Measurements from ENCODE around the gene OPCML. TPM values are rescaled to one million over a fixed set of nuclear protein-coding genes. Genes with fewer than 3 reads are reported as not detected.

Gene OPCML
- polyA plus RNA-seq, 3 donors = not detected

DNA sequence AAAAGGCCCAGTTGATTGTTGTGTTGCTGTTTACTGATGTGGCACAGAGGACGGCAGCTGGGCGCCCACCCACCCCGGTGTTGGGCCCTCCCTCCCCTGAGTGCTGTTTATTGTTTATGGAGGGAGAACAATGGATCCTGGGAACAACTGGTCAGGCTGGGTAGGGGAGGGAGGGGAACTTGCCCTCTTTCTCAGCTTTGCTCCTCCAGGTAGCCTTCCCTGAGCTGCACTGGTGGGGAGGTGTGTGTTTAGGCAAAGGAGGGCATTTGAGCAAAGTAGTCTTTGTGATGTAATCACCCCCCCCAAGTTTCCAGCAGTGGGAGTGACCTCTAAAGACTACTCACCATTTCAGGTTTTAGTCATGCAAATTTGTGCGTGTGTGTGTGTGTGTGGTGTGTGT lies 1126.6 kb downstream of the OPCML start:
- no peaks in the 10 kb centered on the region for H4K20me1 ChIP-seq (ENCODE audit: insufficient read depth, low read length)

GRCh38 chr11:132402071-132402684 lies 1130.1 kb downstream of the OPCML start:
- H3K27me3 Mint-ChIP-seq (ENCODE audit: low read depth in 3 of 3) = peaks cover 0 to 2% (median 0%) of the 10 kb centered on the region in 3 donors

More for the DNA sequence above, 1126.6 kb downstream of the OPCML start:
- Mint-ChIP-seq H3K36me3 (no peaks in the 10 kb centered on the region), H3K4me3 (no peak overlapping the region), H3K9me3 (peaks cover 0 to 4% (median 1%) of the 10 kb centered on the region in 7 donors), H3K27me3 (ENCODE audit: low read depth in 3 of 3) (peaks cover 0 to 2% (median 0%) of the 10 kb centered on the region in 3 donors), H3K4me1 (no peaks in the 10 kb centered on the region), H3K27ac (no peak overlapping the region)
- WGBS (ENCODE audit: insufficient coverage) = 33% methylated on average over 3 of the region's 4 CpGs
- no peak for TF ChIP-seq CTCF (IDR thresholded peaks at IDR 0.05)
- Histone ChIP-seq H3K27me3 (ENCODE audit: control insufficient read depth in 2 of 2, insufficient read depth in 2 of 2, low read length in 2 of 2) (no peaks in the 10 kb centered on the region), H3K9ac (ENCODE audit: insufficient read depth, low read length, poor library complexity, severe bottlenecking) (no peak overlapping the region), H3K9me3 (replicated peaks in 1 of 2; ENCODE audit: control insufficient read depth in 1 of 2, insufficient read depth in 1 of 2, low read length in 2 of 2) (peaks cover 0 to 3% of the 10 kb centered on the region in 2 donors), H3K79me2 (ENCODE audit: insufficient read depth, low read length) (no peaks in the 10 kb centered on the region), H2AFZ (ENCODE audit: insufficient read depth, low read depth, low read length, poor library complexity, severe bottlenecking) (no peak overlapping the region), H3K4me3 (replicated peaks in 1 of 3; ENCODE audit: low read depth in 2 of 3, low read length in 3 of 3) (no peak overlapping the region), H3K4me1 (ENCODE audit: control insufficient read depth in 1 of 2, insufficient read depth in 2 of 2, low read length in 2 of 2) (no peaks in the 10 kb centered on the region), H3K27ac (ENCODE audit: low read depth in 1 of 2, low read length in 2 of 2) (no peak overlapping the region), H3K4me2 (replicated peaks; ENCODE audit: extremely low read depth, low read length, poor library complexity, severe bottlenecking) (no peak overlapping the region), H3K36me3 (replicated peaks in 1 of 2; ENCODE audit: control insufficient read depth in 1 of 2, insufficient read depth in 2 of 2, low read length in 2 of 2) (no peaks in the 10 kb centered on the region)
- intact Hi-C loops (cut with micrococcal nuclease) = no loop called here
- DNase-seq = no peak

More at GRCh38 chr11:132402071-132402684, 1130.1 kb downstream of the OPCML start:
- Histone ChIP-seq H3K27me3 (ENCODE audit: control insufficient read depth in 2 of 2, insufficient read depth in 2 of 2, low read length in 2 of 2) (no peaks in the 10 kb centered on the region), H3K9me3 (replicated peaks in 1 of 2; ENCODE audit: control insufficient read depth in 1 of 2, insufficient read depth in 1 of 2, low read length in 2 of 2) (peaks cover 0 to 3% of the 10 kb centered on the region in 2 donors), H3K4me2 (replicated peaks; ENCODE audit: extremely low read depth, low read length, poor library complexity, severe bottlenecking) (no peak overlapping the region), H3K27ac (ENCODE audit: low read depth in 1 of 2, low read length in 2 of 2) (no peak overlapping the region), H2AFZ (ENCODE audit: insufficient read depth, low read depth, low read length, poor library complexity, severe bottlenecking) (no peak overlapping the region), H3K9ac (ENCODE audit: insufficient read depth, low read length, poor library complexity, severe bottlenecking) (no peak overlapping the region), H4K20me1 (ENCODE audit: insufficient read depth, low read length) (no peaks in the 10 kb centered on the region), H3K36me3 (replicated peaks in 1 of 2; ENCODE audit: control insufficient read depth in 1 of 2, insufficient read depth in 2 of 2, low read length in 2 of 2) (no peaks in the 10 kb centered on the region), H3K4me1 (ENCODE audit: control insufficient read depth in 1 of 2, insufficient read depth in 2 of 2, low read length in 2 of 2) (no peaks in the 10 kb centered on the region), H3K79me2 (ENCODE audit: insufficient read depth, low read length) (no peaks in the 10 kb centered on the region), H3K4me3 (replicated peaks in 1 of 3; ENCODE audit: low read depth in 2 of 3, low read length in 3 of 3) (no peak overlapping the region)
- 13% methylated on average over 5 of the region's 8 CpGs for WGBS (ENCODE audit: insufficient coverage)
- no peak for TF ChIP-seq CTCF (IDR thresholded peaks at IDR 0.05)
- no peaks in the 10 kb centered on the region for H3K36me3 Mint-ChIP-seq
- intact Hi-C loops (cut with micrococcal nuclease) = no loop called here
- no peak overlapping the region for H3K4me3 Mint-ChIP-seq
- H3K9me3 Mint-ChIP-seq = peaks cover 0 to 4% (median 1%) of the 10 kb centered on the region in 7 donors
- H3K4me1 Mint-ChIP-seq = no peaks in the 10 kb centered on the region
- H3K27ac Mint-ChIP-seq = no peak overlapping the region
- no peak for DNase-seq
